Measurements from ENCODE around the gene TLX3. TPM values are rescaled to one million over a fixed set of nuclear protein-coding genes. Genes with fewer than 3 reads are reported as not detected.

The TLX3 gene
- total RNA-seq, 4 donors from 2014 or later, result not detected

DNA sequence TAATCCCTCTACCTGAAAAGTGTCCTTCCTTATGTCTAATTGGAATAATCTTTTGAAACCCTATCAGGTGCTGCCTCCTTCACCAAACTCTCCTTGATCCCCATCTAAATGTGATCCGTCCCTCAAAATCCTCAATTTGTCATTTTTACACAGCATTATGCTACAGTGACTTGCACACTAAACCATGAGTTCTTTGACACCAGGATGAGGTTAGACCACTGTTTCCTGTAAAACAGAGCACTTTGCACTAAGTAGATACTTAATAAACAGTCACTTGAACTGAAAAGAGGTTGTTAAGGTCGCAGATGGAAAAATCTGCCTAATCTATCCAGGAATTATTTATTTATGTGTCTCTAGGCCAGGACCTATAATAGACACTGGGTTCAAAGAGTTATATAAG, 44.2 kb upstream of the TLX3 start:
- intact Hi-C loops (cut with DNase I), result no loop called here
- Histone ChIP-seq H3K4me1 (no peaks in the 10 kb centered on the region), H3K27me3 (no peaks in the 10 kb centered on the region), H3K27ac (no peak overlapping the region), H3K36me3 (no peaks in the 10 kb centered on the region), H3K4me3 (no peak overlapping the region), H3K9me3 (no peaks in the 10 kb centered on the region)
- TF ChIP-seq, protein P1, sequence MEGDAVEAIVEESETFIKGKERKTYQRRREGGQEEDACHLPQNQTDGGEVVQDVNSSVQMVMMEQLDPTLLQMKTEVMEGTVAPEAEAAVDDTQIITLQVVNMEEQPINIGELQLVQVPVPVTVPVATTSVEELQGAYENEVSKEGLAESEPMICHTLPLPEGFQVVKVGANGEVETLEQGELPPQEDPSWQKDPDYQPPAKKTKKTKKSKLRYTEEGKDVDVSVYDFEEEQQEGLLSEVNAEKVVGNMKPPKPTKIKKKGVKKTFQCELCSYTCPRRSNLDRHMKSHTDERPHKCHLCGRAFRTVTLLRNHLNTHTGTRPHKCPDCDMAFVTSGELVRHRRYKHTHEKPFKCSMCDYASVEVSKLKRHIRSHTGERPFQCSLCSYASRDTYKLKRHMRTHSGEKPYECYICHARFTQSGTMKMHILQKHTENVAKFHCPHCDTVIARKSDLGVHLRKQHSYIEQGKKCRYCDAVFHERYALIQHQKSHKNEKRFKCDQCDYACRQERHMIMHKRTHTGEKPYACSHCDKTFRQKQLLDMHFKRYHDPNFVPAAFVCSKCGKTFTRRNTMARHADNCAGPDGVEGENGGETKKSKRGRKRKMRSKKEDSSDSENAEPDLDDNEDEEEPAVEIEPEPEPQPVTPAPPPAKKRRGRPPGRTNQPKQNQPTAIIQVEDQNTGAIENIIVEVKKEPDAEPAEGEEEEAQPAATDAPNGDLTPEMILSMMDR (IDR thresholded peaks at IDR 0.05), result no peak
- no peak for TF ChIP-seq POLR2A (IDR thresholded peaks at IDR 0.05)
- WGBS, 2 donors, result 66 to 70% methylated on average over 2 of the region's 2 CpGs
- no peak for DNase-seq

DNA sequence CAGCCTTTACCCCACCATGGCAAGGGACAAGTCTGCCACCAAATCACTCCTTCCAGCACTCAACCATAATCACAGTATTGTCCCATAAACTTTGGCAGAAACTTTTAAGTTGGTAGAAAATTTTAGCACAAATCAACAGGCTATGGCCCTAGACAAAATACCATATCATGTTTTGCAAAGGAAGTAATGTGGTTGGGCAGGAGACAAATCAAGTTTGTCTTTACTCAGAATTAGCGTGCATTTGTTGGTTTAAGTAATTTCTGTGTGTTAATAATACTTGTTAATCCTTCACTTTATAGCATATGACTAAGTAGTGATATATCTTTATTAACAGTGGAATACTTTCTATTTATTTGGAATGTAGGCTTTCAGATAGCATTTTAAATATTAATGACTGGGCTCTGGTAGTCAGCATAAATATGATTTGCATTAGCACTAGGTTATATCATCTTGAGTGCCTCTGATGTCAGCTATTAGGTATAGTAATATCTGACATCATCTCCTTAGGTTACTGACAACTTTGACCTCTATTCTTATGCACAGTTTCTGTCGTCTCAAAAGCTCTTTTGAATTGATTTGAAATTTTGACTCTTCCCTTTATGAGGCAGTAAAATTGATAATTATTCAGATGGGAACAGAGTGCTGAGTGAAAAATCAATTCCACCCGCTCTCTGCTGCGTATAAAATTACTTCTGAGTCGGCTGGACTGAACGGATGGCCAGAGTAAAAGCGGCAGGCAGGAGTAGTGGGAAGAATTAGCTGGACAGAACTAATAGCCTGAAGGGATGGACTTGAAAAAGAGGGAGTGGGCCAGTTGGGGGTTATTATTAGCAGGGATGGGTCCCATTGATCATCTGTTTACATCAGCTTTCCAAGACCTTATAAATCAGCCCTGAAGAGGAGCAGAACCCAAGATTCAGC, 40.1 kb upstream of the TLX3 start:
- intact Hi-C loops (cut with DNase I), result no loop called here
- no peak for DNase-seq
- no peaks in the 10 kb centered on the region for H3K36me3 ChIP-seq
- H3K4me1 ChIP-seq, result no peaks in the 10 kb centered on the region
- H3K9me3 ChIP-seq, result no peaks in the 10 kb centered on the region
- H3K27ac ChIP-seq, result no peak overlapping the region
- TF ChIP-seq POLR2A (IDR thresholded peaks at IDR 0.05), result no peak
- TF ChIP-seq, protein P1 (IDR thresholded peaks at IDR 0.05), result no peak
- WGBS, 2 donors, result 72 to 87% methylated on average over 7 of the region's 7 CpGs
- no peak overlapping the region for H3K4me3 ChIP-seq
- H3K27me3 ChIP-seq, result no peaks in the 10 kb centered on the region

DNA sequence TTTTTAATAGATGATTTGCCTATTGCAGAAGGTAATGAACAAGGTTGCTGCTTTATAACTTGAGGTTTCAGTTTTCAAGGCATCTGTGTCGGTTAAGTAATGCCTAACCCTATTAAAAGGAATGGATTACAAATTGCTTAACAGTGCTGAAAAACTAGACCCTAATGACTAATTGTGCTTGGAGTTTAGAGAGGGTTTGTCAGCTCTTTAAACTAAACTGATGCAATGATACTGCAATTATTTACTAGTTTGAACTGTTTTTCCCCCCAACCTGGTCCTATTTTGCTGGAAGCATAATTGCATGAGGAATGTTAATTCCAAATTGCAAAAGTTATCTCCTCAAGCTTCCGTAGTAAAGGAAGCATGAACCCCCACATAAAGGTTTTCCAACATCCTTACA, 39.3 kb upstream of the TLX3 start:
- TF ChIP-seq, protein P1 (IDR thresholded peaks at IDR 0.05), result no peak
- TF ChIP-seq POLR2A (IDR thresholded peaks at IDR 0.05), result no peak
- Histone ChIP-seq H3K9me3 (no peaks in the 10 kb centered on the region), H3K4me1 (no peaks in the 10 kb centered on the region), H3K4me3 (no peak overlapping the region), H3K27me3 (no peaks in the 10 kb centered on the region), H3K27ac (no peak overlapping the region), H3K36me3 (no peaks in the 10 kb centered on the region)
- 63 to 68% methylated on average over 2 of the region's 2 CpGs for WGBS, 2 donors
- no peak for DNase-seq
- intact Hi-C loops (cut with DNase I), result no loop called here

DNA sequence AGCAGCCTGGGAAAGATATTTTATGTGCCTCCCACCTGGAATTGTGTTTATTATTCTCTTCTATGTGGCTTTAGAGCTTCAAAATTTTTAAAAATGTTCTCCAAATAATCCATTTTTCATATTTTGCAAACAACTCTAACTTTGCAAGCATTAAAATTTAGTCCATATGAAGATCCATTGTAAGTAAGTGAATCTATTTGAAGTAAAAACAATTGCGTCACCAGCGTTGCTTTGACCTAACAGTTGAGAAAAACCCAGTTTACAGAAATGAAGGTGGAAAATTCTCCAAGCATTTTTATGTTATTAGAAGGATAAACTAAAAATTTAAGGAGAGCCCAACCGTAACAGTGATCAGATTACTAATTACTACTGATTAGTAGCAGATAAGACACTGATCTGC, 38.9 kb upstream of the TLX3 start:
- WGBS, 2 donors, result 80 to 84% methylated on average over 3 of the region's 3 CpGs
- H3K36me3 ChIP-seq, result no peaks in the 10 kb centered on the region
- H3K27ac ChIP-seq, result no peak overlapping the region
- no peaks in the 10 kb centered on the region for H3K4me1 ChIP-seq
- DNase-seq, result no peak
- intact Hi-C loops (cut with DNase I), result no loop called here
- TF ChIP-seq, protein P1 (IDR thresholded peaks at IDR 0.05), result no peak
- no peak for TF ChIP-seq POLR2A (IDR thresholded peaks at IDR 0.05)
- no peak overlapping the region for H3K4me3 ChIP-seq
- H3K9me3 ChIP-seq, result no peaks in the 10 kb centered on the region
- no peaks in the 10 kb centered on the region for H3K27me3 ChIP-seq

DNA sequence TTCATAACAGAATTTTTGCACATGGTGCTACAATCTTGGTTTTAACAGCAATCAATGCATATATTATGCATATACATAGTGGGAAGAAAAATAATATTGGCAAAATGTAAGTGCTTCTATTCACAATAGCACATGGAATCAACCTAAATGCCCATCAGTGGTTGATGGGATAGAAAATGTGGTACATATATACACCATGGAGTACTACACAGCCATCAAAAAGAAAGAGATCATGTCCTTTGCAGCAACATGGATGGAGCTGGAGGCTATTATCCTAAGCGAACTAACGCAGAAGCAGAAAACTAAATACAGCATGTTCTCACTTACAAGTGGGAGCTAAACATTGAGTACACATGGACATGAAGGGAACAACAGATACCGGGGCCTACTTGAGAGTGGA, 37.2 kb upstream of the TLX3 start:
- H3K9me3 ChIP-seq, result no peaks in the 10 kb centered on the region
- TF ChIP-seq, protein P1 (IDR thresholded peaks at IDR 0.05), result no peak
- TF ChIP-seq POLR2A (IDR thresholded peaks at IDR 0.05), result no peak
- no peaks in the 10 kb centered on the region for H3K4me1 ChIP-seq
- DNase-seq, result no peak
- no peak overlapping the region for H3K27ac ChIP-seq
- H3K27me3 ChIP-seq, result no peaks in the 10 kb centered on the region
- H3K36me3 ChIP-seq, result no peaks in the 10 kb centered on the region
- H3K4me3 ChIP-seq, result no peak overlapping the region
- intact Hi-C loops (cut with DNase I), result no loop called here
- 92 to 93% methylated on average over 3 of the region's 3 CpGs for WGBS, 2 donors

All from esophagus squamous epithelium (tissue), 5 donors.